ENCODE measurements around the gene PARP3. TPM values are rescaled to one million over a fixed set of nuclear protein-coding genes. Genes with fewer than 3 reads are reported as not detected.

The PARP3 gene
- total RNA-seq, 1 donor from 2014 or later, result 24.6 TPM

GRCh38 chr3:51997172-51997571 lies 55.0 kb downstream of the PARP3 start:
- Histone ChIP-seq H3K9me3 (no peaks in the 10 kb centered on the region), H3K27ac (no peak overlapping the region), H3K36me3 (peaks cover 30% of the 10 kb centered on the region), H3K27me3 (ENCODE audit: low read depth) (no peaks in the 10 kb centered on the region), H3K4me3 (no peak overlapping the region), H3K4me1 (peaks cover 27% of the 10 kb centered on the region)
- intact Hi-C loops (cut with DNase I), result no loop called here
- DNase-seq, result no peak
- TF ChIP-seq, protein P1, sequence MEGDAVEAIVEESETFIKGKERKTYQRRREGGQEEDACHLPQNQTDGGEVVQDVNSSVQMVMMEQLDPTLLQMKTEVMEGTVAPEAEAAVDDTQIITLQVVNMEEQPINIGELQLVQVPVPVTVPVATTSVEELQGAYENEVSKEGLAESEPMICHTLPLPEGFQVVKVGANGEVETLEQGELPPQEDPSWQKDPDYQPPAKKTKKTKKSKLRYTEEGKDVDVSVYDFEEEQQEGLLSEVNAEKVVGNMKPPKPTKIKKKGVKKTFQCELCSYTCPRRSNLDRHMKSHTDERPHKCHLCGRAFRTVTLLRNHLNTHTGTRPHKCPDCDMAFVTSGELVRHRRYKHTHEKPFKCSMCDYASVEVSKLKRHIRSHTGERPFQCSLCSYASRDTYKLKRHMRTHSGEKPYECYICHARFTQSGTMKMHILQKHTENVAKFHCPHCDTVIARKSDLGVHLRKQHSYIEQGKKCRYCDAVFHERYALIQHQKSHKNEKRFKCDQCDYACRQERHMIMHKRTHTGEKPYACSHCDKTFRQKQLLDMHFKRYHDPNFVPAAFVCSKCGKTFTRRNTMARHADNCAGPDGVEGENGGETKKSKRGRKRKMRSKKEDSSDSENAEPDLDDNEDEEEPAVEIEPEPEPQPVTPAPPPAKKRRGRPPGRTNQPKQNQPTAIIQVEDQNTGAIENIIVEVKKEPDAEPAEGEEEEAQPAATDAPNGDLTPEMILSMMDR (IDR thresholded peaks at IDR 0.05), result no peak
- ATAC-seq, result no peak

DNA sequence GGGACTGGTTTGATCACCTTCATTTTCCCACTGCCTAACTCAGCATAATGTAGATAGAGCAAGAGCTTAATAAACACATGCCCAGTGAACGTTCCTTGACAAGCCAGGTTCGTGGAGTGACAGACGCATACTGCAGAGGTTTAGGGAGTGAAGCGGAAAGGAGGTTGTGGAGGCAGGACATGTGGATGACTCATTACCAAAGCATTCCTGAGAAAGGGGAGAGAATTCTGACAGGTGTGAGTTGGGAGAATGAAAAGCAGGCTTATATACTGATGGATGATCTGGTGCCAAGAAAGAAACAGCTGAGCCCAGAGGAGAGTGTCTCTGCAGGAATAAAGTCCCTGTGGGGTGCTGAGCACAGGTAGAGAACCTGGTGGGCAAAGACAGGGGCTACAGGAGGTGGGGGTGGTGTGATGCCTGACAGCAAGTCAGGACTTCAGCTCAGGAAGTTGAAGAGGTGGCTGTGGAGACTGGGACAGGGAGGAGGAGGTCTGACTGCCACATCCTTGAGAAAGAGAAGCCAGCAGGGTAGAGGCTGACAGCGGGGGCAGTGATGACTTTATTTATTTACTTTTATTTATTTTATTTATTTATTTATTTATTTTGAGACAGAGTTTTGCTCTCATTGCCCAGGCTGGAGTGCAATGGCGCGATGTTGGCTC lies 55.9 kb downstream of the PARP3 start:
- peaks cover 21% of the 10 kb centered on the region for H3K36me3 ChIP-seq
- no peak for DNase-seq
- intact Hi-C loops (cut with DNase I), result no loop called here
- no peaks in the 10 kb centered on the region for H3K9me3 ChIP-seq
- peaks cover 27% of the 10 kb centered on the region for H3K4me1 ChIP-seq
- ATAC-seq, result no peak
- no peaks in the 10 kb centered on the region for H3K27me3 ChIP-seq (ENCODE audit: low read depth)
- no peak overlapping the region for H3K4me3 ChIP-seq
- TF ChIP-seq, protein P1 (IDR thresholded peaks at IDR 0.05), result no peak
- H3K27ac ChIP-seq, result no peak overlapping the region

Other genes starting within 250 kb of the PARP3 start
- gene GRM2, start 235.3 kb upstream of the PARP3 start, total RNA-seq, result 0.15 TPM
- gene IQCF6, start 163.1 kb upstream of the PARP3 start, total RNA-seq, result not detected
- gene IQCF2, start 80.7 kb upstream of the PARP3 start, total RNA-seq, result not detected
- gene IQCF5, start 66.8 kb upstream of the PARP3 start, total RNA-seq, result not detected
- gene IQCF1, start 39.0 kb upstream of the PARP3 start, total RNA-seq, result not detected
- 16.2 TPM for gene RRP9, start 459 bp upstream of the PARP3 start, total RNA-seq
- gene GPR62, start 13.0 kb downstream of the PARP3 start, total RNA-seq, result not detected
- gene PCBP4, start 25.1 kb downstream of the PARP3 start, total RNA-seq, result 24.6 TPM
- 48.8 TPM for gene ABHD14B, start 31.7 kb downstream of the PARP3 start, total RNA-seq
- 17.8 TPM for gene ABHD14A, start 32.7 kb downstream of the PARP3 start, total RNA-seq
- 20.6 TPM for gene ACY1, start 41.2 kb downstream of the PARP3 start, total RNA-seq
- gene RPL29, start 53.5 kb downstream of the PARP3 start, total RNA-seq, result 765 TPM
- 28.8 TPM for gene DUSP7, start 114.2 kb downstream of the PARP3 start, total RNA-seq
- gene POC1A, start 212.1 kb downstream of the PARP3 start, total RNA-seq, result 2.7 TPM